Activated CD4-positive, alpha-beta T cell treated with anti-CD3 and anti-CD28 coated beads for 24 hours (primary cell): ENCODE measurements around the gene C22orf23.

Experiments used
- DNase-seq, 2 donors: peaks; one replicate each; pipeline ENCODE4 v3.0.0-alpha.2; 2020; ENCODE audit warnings: low read depth in 2 of 2

C22orf23 gene

GRCh38 chr22:37953437-37954179 is at the start of gene C22orf23, which contains the start of gene POLR2F:
TSS of gene C22orf23 (minus strand) at chr22:37953601. CDS start at chr22:37953149, 452 bp downstream.
TSS of gene POLR2F (plus strand) at chr22:37953699. CDS start at chr22:37953788, 89 bp downstream.
- DNase-seq = peak; percentile 92 to 97

- no peak for DNase-seq
Observed at GRCh38 chr22:37999640-38000272, 46.4 kb upstream of the C22orf23 start.

- DNase-seq = no peak
Observed at GRCh38 chr22:37999236-37999635, 45.8 kb upstream of the C22orf23 start.

- DNase-seq = no peak
Observed at GRCh38 chr22:37998543-37998942, 45.1 kb upstream of the C22orf23 start.

GRCh38 chr22:37996515-37997246 is 43.3 kb upstream of the C22orf23 start:
- no peak for DNase-seq

GRCh38 chr22:37996079-37996478 is 42.7 kb upstream of the C22orf23 start:
- no peak for DNase-seq

- no peak for DNase-seq
Observed at GRCh38 chr22:37995460-37995859, 42.1 kb upstream of the C22orf23 start.

GRCh38 chr22:37994982-37995381 is 41.6 kb upstream of the C22orf23 start:
- no peak for DNase-seq

- DNase-seq = no peak
Observed at GRCh38 chr22:37994049-37994448, 40.6 kb upstream of the C22orf23 start.

- no peak for DNase-seq
Observed at GRCh38 chr22:37991731-37992442, 38.5 kb upstream of the C22orf23 start.

- no peak for DNase-seq
Observed at GRCh38 chr22:37990862-37991261, 37.5 kb upstream of the C22orf23 start.

GRCh38 chr22:37990301-37990700 is 36.9 kb upstream of the C22orf23 start:
- no peak for DNase-seq

- DNase-seq = no peak
Observed at GRCh38 chr22:37989146-37990045, 36.0 kb upstream of the C22orf23 start.

- no peak for DNase-seq
Observed at GRCh38 chr22:37986371-37986770, 33.0 kb upstream of the C22orf23 start.

- DNase-seq = no peak
Observed at GRCh38 chr22:37985751-37986281, 32.4 kb upstream of the C22orf23 start.

- DNase-seq = no peak
Observed at GRCh38 chr22:37985050-37985585, 31.7 kb upstream of the C22orf23 start.

- no peak for DNase-seq
Observed at GRCh38 chr22:37983860-37984791, 30.7 kb upstream of the C22orf23 start, which contains the start of gene SOX10. TSS of gene SOX10 (minus strand) at chr22:37984555. CDS start at chr22:37983784, 771 bp downstream.

GRCh38 chr22:37982938-37983859 is 29.8 kb upstream of the C22orf23 start:
- DNase-seq = no peak
